Measurements from ENCODE around the gene CDHR2. TPM values are rescaled to one million over a fixed set of nuclear protein-coding genes. Genes with fewer than 3 reads are reported as not detected.

CDHR2 gene
- total and polyA plus RNA-seq, 2 of the 13 experiments (the other 11 are each of a cell fraction or from before 2014, with no cell fraction given) = 17.9 to 20.9 TPM

DNA sequence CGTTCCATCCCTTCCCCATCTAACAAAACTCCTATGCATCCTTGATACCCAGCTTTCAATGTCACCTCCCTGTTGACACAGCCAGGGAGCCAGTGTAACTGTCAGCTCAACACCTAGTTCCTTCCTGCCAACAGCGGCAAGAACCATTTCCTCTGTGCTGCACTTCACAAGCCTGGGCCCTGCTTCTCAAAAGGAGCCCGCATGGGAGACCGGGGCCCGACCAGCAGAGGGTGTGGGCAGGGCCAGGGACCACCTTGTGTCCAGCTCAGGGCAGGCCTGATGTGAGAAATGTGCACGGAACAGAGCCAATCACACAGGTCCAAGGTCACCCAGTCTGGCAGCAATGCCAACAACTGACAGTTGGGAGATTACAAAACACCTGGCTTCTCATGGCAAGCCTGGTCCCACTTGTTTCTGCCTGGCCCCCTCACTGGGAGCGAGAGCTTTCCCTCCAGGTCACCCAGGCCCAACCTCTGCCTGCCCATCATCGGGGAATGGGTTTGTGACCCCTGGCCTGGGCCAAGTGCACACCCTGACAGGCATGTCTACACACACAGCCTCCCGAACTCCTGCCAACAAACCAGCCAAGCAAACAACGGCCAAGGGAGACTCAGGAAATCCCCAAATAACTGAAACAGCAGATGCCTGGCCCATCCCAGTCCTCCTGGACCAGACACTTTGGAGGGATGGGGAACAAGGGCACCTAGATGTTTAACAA, 15.1 kb upstream of the CDHR2 start (continued):
- peak; percentile 22; the same call in 1 of the 2 replicates for TF ChIP-seq SKIL (CRISPR knock-in tag; IDR thresholded peaks at IDR 0.05; ENCODE audit: borderline replicate concordance)
- TF ChIP-seq ARID5B (CRISPR knock-in tag; IDR thresholded peaks at IDR 0.05) = 0 out of 2 replicates have a peak, but pooled peaks have one; percentile 13
- TF ChIP-seq, protein P1, sequence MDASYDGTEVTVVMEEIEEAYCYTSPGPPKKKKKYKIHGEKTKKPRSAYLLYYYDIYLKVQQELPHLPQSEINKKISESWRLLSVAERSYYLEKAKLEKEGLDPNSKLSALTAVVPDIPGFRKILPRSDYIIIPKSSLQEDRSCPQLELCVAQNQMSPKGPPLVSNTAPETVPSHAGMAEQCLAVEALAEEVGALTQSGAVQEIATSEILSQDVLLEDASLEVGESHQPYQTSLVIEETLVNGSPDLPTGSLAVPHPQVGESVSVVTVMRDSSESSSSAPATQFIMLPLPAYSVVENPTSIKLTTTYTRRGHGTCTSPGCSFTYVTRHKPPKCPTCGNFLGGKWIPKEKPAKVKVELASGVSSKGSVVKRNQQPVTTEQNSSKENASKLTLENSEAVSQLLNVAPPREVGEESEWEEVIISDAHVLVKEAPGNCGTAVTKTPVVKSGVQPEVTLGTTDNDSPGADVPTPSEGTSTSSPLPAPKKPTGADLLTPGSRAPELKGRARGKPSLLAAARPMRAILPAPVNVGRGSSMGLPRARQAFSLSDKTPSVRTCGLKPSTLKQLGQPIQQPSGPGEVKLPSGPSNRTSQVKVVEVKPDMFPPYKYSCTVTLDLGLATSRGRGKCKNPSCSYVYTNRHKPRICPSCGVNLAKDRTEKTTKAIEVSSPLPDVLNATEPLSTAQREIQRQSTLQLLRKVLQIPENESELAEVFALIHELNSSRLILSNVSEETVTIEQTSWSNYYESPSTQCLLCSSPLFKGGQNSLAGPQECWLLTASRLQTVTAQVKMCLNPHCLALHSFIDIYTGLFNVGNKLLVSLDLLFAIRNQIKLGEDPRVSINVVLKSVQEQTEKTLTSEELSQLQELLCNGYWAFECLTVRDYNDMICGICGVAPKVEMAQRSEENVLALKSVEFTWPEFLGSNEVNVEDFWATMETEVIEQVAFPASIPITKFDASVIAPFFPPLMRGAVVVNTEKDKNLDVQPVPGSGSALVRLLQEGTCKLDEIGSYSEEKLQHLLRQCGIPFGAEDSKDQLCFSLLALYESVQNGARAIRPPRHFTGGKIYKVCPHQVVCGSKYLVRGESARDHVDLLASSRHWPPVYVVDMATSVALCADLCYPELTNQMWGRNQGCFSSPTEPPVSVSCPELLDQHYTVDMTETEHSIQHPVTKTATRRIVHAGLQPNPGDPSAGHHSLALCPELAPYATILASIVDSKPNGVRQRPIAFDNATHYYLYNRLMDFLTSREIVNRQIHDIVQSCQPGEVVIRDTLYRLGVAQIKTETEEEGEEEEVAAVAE (CRISPR knock-in tag; IDR thresholded peaks at IDR 0.05; ENCODE audit: borderline replicate concordance) = no peak
- peak; percentile 60; the same call in 1 of the 2 replicates for TF ChIP-seq ZNF292 (CRISPR knock-in tag; IDR thresholded peaks at IDR 0.05; ENCODE audit: borderline replicate concordance, low read depth)
- TF ChIP-seq JUNB (CRISPR knock-in tag; IDR thresholded peaks at IDR 0.05; ENCODE audit: borderline replicate concordance) = no peak
- no peak for TF ChIP-seq NFE2L1 (CRISPR knock-in tag; IDR thresholded peaks at IDR 0.05; ENCODE audit: borderline replicate concordance)
- TF ChIP-seq NRL (CRISPR knock-in tag; IDR thresholded peaks at IDR 0.05; ENCODE audit: borderline replicate concordance) = peak; percentile 60; the same call in 1 of the 2 replicates
- TF ChIP-seq, protein P2, sequence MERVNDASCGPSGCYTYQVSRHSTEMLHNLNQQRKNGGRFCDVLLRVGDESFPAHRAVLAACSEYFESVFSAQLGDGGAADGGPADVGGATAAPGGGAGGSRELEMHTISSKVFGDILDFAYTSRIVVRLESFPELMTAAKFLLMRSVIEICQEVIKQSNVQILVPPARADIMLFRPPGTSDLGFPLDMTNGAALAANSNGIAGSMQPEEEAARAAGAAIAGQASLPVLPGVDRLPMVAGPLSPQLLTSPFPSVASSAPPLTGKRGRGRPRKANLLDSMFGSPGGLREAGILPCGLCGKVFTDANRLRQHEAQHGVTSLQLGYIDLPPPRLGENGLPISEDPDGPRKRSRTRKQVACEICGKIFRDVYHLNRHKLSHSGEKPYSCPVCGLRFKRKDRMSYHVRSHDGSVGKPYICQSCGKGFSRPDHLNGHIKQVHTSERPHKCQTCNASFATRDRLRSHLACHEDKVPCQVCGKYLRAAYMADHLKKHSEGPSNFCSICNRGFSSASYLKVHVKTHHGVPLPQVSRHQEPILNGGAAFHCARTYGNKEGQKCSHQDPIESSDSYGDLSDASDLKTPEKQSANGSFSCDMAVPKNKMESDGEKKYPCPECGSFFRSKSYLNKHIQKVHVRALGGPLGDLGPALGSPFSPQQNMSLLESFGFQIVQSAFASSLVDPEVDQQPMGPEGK (CRISPR knock-in tag; IDR thresholded peaks at IDR 0.05) = 0 out of 2 replicates have a peak, but pooled peaks have one; percentile 21
- TF ChIP-seq RBFOX2 (IDR thresholded peaks at IDR 0.05; ENCODE audit: low read depth, low read length) = 0 out of 2 replicates have a peak, but pooled peaks have one; percentile 21
- peak; percentile 24; the same call in 1 of the 2 replicates for TF ChIP-seq TFAP4 (IDR thresholded peaks at IDR 0.05; ENCODE audit: borderline replicate concordance, low read depth)
- TF ChIP-seq RAD21 (CRISPR knock-in tag; IDR thresholded peaks at IDR 0.05) = 0 out of 2 replicates have a peak, but pooled peaks have one; percentile 13
- 0 out of 2 replicates have a peak, but pooled peaks have one; percentile 41 for TF ChIP-seq REPIN1 (CRISPR knock-in tag; IDR thresholded peaks at IDR 0.05; ENCODE audit: borderline replicate concordance, low read depth)

Data from HepG2 (cell line).